Suppressor macrophage treated with lipopolysaccharide for 1 hour (primary cell): ENCODE measurements around the gene STYXL2.
A peak's percentile ranks its signal among the peaks of the same experiment; 100 is the strongest.

Source experiments
- DNase-seq, 3 donors: peaks; one replicate each; pipeline ENCODE4 v3.0.0-alpha.2; 2020 to 2022

Gene STYXL2

GRCh38 chr1:167081594-167082156 is 12.2 kb upstream of the STYXL2 start:
- no peak for DNase-seq

- DNase-seq = peak; percentile 81 to 85 (median 81)
Observed at GRCh38 chr1:167082511-167083027, 11.3 kb upstream of the STYXL2 start.

- DNase-seq = no peak
Observed at GRCh38 chr1:167083066-167083665, 10.7 kb upstream of the STYXL2 start.

GRCh38 chr1:167083871-167084270 is 10.0 kb upstream of the STYXL2 start:
- no peak for DNase-seq

GRCh38 chr1:167084757-167085156 is 9.1 kb upstream of the STYXL2 start:
- peak; percentile 21 to 72 (median 43) for DNase-seq

- DNase-seq = no peak
Observed at GRCh38 chr1:167086033-167086432, 7.8 kb upstream of the STYXL2 start.

- DNase-seq = no peak
Observed at GRCh38 chr1:167086768-167087167, 7.1 kb upstream of the STYXL2 start.

GRCh38 chr1:167088746-167089417 is 5.0 kb upstream of the STYXL2 start:
- DNase-seq = no peak

- DNase-seq = no peak
Observed at GRCh38 chr1:167089939-167090313, 3.9 kb upstream of the STYXL2 start.

- peak; percentile 77 to 86 (median 80) for DNase-seq
Observed at GRCh38 chr1:167090314-167090942, 3.4 kb upstream of the STYXL2 start, which contains the start of gene GPA33. GPA33 (minus strand) TSS chr1:167090377; CDS start chr1:167090287, 90 bp downstream.

- no peak for DNase-seq
Observed at GRCh38 chr1:167092653-167093052, 1.2 kb upstream of the STYXL2 start.

GRCh38 chr1:167094690-167095089 is 815 bp downstream of the STYXL2 start:
- no peak for DNase-seq

GRCh38 chr1:167095368-167095767 is 1.5 kb downstream of the STYXL2 start:
- DNase-seq = peak in 1 of 3 donors; percentile 15

GRCh38 chr1:167099851-167100250 is 6.0 kb downstream of the STYXL2 start:
- no peak for DNase-seq

- no peak for DNase-seq
Observed at GRCh38 chr1:167100730-167101129, 6.9 kb downstream of the STYXL2 start.

- no peak for DNase-seq
Observed at GRCh38 chr1:167101754-167102153, 7.9 kb downstream of the STYXL2 start.

GRCh38 chr1:167102906-167103573 is 9.2 kb downstream of the STYXL2 start:
- no peak for DNase-seq

- DNase-seq = no peak
Observed at GRCh38 chr1:167104256-167104633, 10.4 kb downstream of the STYXL2 start.

- peak; percentile 32 to 57 (median 42) for DNase-seq
Observed at GRCh38 chr1:167105271-167106118, 11.6 kb downstream of the STYXL2 start.

- DNase-seq = no peak
Observed at GRCh38 chr1:167106119-167106461, 12.2 kb downstream of the STYXL2 start.

- no peak for DNase-seq
Observed at GRCh38 chr1:167107456-167107855, 13.6 kb downstream of the STYXL2 start.

GRCh38 chr1:167109125-167109524 is 15.2 kb downstream of the STYXL2 start:
- no peak for DNase-seq
